Measurements from ENCODE around the gene CCDC74B.
"Not testable (repeated sequence)": the region's sequence is repeated elsewhere in the genome, so short reads cannot be mapped to it uniquely, and the experiment has no call there.

Gene CCDC74B

DNA sequence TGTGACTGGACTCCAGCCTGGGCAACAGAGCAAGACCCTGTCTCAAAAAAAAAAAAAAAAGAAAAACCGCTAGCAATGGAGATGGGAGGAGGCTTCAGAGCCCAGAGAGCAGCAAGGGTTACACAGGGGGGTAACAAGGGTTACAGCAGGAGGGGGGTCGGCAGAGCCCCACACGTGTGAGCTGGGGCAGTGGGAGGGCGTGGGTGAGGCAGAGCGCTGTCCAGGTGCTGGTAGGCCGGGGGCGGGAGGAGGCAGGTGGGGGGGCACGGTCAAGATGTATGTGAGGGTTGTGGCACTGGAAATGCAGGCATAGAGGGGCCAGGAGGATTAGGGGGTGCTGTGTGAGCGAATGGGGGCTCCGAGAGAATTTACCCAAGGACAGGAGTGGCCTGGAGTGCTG is 40.5 kb upstream of the CCDC74B start:
- TF ChIP-seq, protein P1, sequence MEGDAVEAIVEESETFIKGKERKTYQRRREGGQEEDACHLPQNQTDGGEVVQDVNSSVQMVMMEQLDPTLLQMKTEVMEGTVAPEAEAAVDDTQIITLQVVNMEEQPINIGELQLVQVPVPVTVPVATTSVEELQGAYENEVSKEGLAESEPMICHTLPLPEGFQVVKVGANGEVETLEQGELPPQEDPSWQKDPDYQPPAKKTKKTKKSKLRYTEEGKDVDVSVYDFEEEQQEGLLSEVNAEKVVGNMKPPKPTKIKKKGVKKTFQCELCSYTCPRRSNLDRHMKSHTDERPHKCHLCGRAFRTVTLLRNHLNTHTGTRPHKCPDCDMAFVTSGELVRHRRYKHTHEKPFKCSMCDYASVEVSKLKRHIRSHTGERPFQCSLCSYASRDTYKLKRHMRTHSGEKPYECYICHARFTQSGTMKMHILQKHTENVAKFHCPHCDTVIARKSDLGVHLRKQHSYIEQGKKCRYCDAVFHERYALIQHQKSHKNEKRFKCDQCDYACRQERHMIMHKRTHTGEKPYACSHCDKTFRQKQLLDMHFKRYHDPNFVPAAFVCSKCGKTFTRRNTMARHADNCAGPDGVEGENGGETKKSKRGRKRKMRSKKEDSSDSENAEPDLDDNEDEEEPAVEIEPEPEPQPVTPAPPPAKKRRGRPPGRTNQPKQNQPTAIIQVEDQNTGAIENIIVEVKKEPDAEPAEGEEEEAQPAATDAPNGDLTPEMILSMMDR (conservative IDR thresholded peaks at IDR 0.05; ENCODE audit: low read depth, low read length): no peak
- H3K4me3 ChIP-seq (ENCODE audit: low read length): no peak overlapping the region
- DNase-seq (ENCODE audit: low read depth): no peak

DNA sequence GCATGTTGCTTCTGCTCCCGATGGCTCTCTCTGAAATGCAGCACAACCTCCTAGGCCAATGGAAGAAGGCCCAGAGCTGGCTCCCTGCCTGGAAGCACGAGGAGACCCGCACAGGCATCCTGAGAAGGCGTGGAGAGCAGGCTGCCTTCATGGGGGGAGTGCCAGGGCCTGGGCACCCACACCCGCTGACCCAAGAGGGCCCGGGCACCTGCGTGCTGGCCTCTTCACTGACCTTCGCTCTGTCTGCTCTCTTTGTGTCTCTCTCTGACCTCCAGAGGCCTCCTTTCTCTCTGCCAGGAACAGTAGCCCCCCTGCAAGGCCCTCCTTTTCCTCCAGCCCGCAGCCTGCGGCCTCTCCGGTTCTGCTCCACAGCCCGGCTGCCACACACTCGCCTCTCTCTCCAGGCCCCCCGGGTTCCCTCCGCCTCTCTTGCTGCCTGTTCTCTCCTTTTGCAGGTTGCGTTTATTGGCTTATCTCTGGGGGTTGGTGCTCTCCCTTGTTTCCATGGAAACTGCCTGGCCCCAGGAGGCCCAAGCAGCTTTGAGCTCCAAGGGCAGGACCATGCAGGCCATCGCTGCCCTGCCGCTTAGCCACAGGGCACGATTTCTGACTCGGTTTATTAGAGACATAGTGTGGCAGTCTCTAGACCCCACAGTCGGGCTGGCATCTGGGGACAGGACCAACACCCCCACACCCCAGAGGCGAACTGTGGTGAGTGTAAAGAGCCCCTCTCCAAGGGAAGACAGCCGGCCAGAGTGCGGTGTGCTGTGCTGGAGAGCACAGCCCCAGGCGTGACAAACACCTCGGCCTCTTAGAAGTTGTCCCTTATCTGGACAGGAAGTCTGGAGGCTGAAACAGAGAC is 38.8 kb upstream of the CCDC74B start:
- TF ChIP-seq, protein P1 (conservative IDR thresholded peaks at IDR 0.05; ENCODE audit: low read depth, low read length): no peak
- peak; percentile 27 for DNase-seq (ENCODE audit: low read depth)
- peak overlapping the region; percentile 53 for H3K4me3 ChIP-seq (ENCODE audit: low read length)

GRCh38 chr2:130182826-130183511 is 38.1 kb upstream of the CCDC74B start:
- H3K4me3 ChIP-seq (ENCODE audit: low read length): peak overlapping the region; percentile 53
- DNase-seq (ENCODE audit: low read depth): not testable (repeated sequence)

- TF ChIP-seq, protein P1 (conservative IDR thresholded peaks at IDR 0.05; ENCODE audit: low read depth, low read length): peak; percentile 62
- peak; percentile 36 for DNase-seq (ENCODE audit: low read depth)
- H3K4me3 ChIP-seq (ENCODE audit: low read length): peak within 1 kb of the TSS; percentile 87
Measured at GRCh38 chr2:130181880-130182682, 37.2 kb upstream of the CCDC74B start, which contains the start of gene MZT2B. TSS of gene MZT2B (plus strand) at chr2:130182262. CDS start at chr2:130182283, 21 bp downstream.

- TF ChIP-seq, protein P1 (conservative IDR thresholded peaks at IDR 0.05; ENCODE audit: low read depth, low read length): no peak
- DNase-seq (ENCODE audit: low read depth): peak; percentile 74
- H3K4me3 ChIP-seq (ENCODE audit: low read length): peak within 1 kb of the TSS; percentile 87
Measured at GRCh38 chr2:130181325-130181879, 36.5 kb upstream of the CCDC74B start, which contains the start of gene SMPD4. TSS of gene SMPD4 (minus strand) at chr2:130181602. CDS start at chr2:130176592, 5,010 bp downstream.

DNA sequence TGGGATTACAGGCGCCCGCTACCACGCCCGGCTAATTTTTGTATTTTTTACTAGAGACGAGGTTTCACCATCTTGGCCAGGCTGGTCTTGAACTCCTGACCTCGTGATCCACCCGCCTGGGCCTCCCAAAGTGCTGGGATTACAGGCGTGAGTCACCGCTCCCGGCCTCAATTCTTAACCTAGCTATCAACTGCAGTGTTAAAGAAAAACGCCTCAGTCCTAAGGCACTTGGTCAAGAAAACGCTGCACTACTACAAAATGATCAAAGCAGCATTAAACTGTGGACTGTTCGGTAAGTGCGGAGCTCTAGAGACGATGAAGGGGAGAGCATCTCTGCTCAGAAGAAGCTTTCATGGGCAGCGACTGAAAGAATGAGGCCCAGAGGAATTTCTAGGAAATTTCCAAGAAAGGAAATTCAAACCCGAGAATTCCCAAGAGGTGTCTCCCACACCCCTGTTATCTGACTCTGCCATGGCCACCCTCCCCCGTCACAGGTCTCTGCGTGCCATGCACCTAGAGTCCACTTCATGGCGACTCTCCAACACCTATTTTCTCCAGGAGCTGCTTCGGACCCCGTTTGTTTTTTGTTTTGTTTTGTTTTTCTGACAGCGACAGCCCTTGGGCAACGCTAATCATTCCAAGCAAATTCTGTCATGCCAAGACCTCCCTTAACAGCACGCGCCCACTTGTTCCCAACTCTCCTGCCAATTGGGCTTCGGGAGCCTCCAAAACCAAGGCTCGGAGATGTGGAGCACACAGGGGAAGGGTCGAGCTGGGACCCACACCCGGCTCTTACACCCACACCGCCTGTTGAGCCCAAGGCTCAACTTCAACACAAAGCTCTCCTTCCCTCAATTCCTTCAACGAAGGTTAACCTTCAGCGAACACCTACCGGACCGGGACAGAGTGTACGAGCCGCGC is 35.8 kb upstream of the CCDC74B start:
- H3K4me3 ChIP-seq (ENCODE audit: low read length): peak overlapping the region; percentile 87
- not testable (repeated sequence) for DNase-seq (ENCODE audit: low read depth)

DNA sequence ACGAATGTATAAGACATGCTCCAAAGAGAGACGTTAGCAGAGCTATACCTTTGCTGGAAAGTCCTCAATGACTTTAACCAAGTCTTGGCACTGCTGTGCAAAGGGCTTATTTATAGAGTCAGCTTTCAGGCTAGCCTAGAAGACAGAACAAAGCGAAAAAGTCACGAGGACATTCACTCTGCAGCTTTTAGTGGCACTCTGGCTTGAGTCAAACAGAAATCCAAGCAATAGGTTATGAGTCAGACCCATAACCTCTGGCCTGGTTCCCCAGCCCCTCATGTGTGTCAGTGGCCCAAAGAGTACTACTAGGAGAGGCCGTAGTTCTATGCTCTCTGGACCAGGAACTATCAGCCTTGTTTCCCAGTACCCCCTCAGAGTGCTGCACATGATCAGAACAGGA is 30.0 kb upstream of the CCDC74B start:
- H3K4me3 ChIP-seq (ENCODE audit: low read length); DNase-seq (ENCODE audit: low read depth): not testable (repeated sequence)

Data from retinal pigment epithelial cell (primary cell).